ENCODE results near the gene DUOX2.

- TF ChIP-seq CTCF (IDR thresholded peaks at IDR 0.05 in 4 of 5, conservative IDR thresholded peaks at IDR 0.05 in 1 of 5) (no peak), POLR2A (IDR thresholded peaks at IDR 0.05) (no peak)
Measured at GRCh38 chr15:45093013-45093412, 21.0 kb downstream of the DUOX2 start.

Measured in gastrocnemius medialis (tissue), 4 donors.